Stimulated activated naive CD8-positive, alpha-beta T cell treated with anti-CD3 and anti-CD28 coated beads, Interleukin-15, Interleukin-2, amounts not matched to agents 100 ng/mL and 50 ng/mL, for 24 hours (primary cell): ENCODE results near the gene RBM23.
"Not testable (repeated sequence)": the region's sequence is repeated elsewhere in the genome, so short reads cannot be mapped to it uniquely, and the experiment has no call there.

ENCODE experiments used
- H3K27ac Mint-ChIP-seq: one replicate; pipeline ENCODE4 v1.8.0; 2021; ENCODE audit warnings: mild to moderate bottlenecking, mixed read lengths
- H3K27me3 Mint-ChIP-seq: one replicate; pipeline ENCODE4 v1.8.0; 2021; ENCODE audit warnings: mixed read lengths
- H3K36me3 Mint-ChIP-seq: one replicate; pipeline ENCODE4 v1.8.0; 2021; ENCODE audit warnings: low read depth, mixed read lengths
- H3K4me1 Mint-ChIP-seq: one replicate; pipeline ENCODE4 v1.8.0; 2021; ENCODE audit warnings: low read depth, mixed read lengths
- H3K4me3 Mint-ChIP-seq: one replicate; pipeline ENCODE4 v1.8.0; 2021; ENCODE audit warnings: mild to moderate bottlenecking, mixed read lengths
- H3K9me3 Mint-ChIP-seq: one replicate; pipeline ENCODE4 v1.8.0; 2021; ENCODE audit warnings: mixed read lengths

The RBM23 gene

DNA sequence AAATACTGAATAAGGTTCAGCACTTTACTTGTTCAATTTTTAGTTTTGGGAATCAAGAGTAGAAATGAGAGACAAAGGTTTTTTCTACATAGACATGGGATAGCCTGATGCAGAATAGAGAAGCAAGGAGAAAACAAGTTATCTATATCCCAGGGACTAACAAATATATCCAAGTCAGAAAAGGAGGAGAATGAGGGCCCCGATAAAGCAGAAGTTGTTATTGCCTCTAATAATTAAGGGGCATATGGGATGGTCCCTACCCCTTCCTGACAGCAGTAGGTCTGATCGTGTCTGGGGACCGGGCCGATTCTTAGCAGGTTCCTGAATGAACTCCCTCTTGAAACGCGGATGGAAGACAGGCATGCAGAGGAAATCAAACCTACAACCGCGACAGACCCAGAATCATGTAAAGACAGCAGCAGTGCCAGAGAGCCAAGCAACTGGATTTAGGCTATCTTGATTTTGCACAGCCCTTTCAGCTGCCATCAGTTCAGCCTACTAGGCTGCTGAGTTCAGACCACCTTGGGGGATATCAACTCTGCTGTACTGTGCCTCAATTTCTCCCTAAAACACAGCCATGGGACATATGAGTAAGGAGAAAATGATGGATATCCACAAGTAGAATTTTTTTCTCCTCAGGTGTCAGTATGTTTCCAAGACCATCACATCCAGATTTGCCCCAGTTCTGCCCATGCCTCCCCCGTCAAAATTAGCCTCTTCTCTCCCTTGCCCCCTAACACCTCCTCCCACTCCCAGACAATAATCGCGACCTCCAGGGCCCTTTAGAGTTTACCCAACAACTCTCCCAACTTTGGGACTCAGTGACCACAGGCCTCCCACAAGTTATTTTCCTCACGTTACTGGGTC lies 9.5 kb upstream of the RBM23 start:
- peaks cover 35% of the 10 kb centered on the region for H3K36me3 Mint-ChIP-seq
- no peak overlapping the region for H3K4me3 Mint-ChIP-seq
- H3K27me3 Mint-ChIP-seq, result no peaks in the 10 kb centered on the region
- H3K9me3 Mint-ChIP-seq, result no peaks in the 10 kb centered on the region
- peaks cover 35% of the 10 kb centered on the region for H3K4me1 Mint-ChIP-seq
- no peak overlapping the region for H3K27ac Mint-ChIP-seq

DNA sequence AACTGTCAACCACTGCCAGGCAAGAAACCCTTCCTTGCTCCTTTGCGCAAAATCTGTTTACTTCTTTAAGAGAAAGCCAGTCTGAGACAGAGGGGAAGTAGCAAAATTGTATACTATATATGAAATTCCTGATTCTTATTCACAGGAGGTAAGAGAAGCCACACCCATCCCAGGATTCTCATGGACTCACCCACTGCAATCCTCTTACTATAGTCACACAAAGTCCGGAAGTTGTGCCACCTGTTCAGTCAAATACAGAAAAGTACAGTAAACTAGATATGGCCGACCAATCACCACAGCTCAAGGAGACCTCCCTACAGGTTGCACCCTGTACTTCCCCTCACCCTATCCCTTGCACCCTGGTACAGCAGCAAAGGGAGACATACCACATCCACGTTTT lies 7.4 kb upstream of the RBM23 start:
- Mint-ChIP-seq H3K4me3 (peak overlapping the region; percentile 3), H3K36me3 (peaks cover 54% of the 10 kb centered on the region), H3K9me3 (no peaks in the 10 kb centered on the region), H3K27me3 (no peaks in the 10 kb centered on the region), H3K27ac (no peak overlapping the region), H3K4me1 (peaks cover 18% of the 10 kb centered on the region)

DNA sequence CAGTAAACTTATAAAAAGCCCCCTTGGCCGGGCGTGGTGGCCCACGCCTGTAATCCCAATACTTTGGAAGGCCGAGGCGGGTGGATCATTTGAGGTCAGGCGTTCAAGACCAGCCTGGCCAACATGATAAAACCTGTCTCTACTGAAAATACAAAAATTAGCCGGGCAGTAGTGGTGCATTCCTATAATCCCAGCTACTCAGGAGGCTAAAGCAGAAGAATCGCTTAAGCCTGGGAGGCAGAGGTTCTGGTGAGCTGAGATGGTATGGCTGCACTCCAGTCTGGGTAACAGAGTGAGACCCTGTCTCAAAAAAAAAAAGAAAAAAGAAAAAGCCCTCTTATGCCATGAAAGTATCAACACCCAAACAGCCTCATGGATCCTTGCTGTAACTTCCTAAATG lies 6.6 kb upstream of the RBM23 start:
- H3K4me1 Mint-ChIP-seq, result peaks cover 18% of the 10 kb centered on the region
- H3K36me3 Mint-ChIP-seq, result peaks cover 61% of the 10 kb centered on the region
- no peaks in the 10 kb centered on the region for H3K27me3 Mint-ChIP-seq
- H3K27ac Mint-ChIP-seq, result no peak overlapping the region
- H3K9me3 Mint-ChIP-seq, result no peaks in the 10 kb centered on the region
- no peak overlapping the region for H3K4me3 Mint-ChIP-seq

DNA sequence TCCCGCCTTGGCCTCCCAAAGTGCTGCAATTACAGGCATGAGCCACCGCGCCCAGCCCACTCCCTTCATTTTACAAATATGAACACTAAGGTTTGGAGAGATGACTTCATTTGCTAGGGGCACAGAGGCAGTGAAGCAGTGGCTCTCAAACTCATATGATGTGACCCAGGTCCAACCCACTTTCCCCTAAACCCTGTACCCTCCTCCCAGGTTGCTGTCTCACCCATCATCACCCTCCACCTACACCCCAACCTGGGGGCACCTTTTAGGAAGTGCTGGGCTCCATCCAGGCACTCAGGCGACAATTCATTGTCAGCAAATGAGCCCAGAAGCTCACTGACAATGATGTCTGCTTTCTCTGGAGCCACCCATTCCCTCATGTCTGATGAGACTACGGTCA lies 4.8 kb upstream of the RBM23 start:
- Mint-ChIP-seq H3K27me3 (no peaks in the 10 kb centered on the region), H3K36me3 (peaks cover 70% of the 10 kb centered on the region), H3K9me3 (no peaks in the 10 kb centered on the region), H3K4me1 (peaks cover 33% of the 10 kb centered on the region), H3K4me3 (no peak overlapping the region), H3K27ac (no peak overlapping the region)

DNA sequence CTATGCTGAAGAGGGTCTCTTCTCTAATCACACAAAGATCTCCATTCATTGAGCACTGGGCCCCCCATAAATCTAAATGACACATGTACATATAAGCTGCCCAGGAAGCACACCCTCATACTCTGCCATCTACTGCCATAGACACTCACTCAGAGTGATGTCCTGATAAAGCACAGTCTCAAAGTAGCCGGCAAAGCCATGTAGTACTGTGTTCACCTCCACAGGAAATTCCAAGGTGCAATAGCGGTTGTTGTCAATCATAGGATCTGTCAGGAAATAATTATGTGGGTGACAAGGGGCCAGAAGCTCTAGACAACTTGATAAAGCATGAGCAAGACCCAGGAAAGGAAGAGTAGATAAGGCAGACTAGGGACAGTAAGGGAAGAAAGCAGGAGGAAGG lies 3.3 kb upstream of the RBM23 start:
- H3K27ac Mint-ChIP-seq, result no peak overlapping the region
- no peaks in the 10 kb centered on the region for H3K27me3 Mint-ChIP-seq
- peaks cover 41% of the 10 kb centered on the region for H3K4me1 Mint-ChIP-seq
- H3K4me3 Mint-ChIP-seq, result no peak overlapping the region
- H3K9me3 Mint-ChIP-seq, result no peaks in the 10 kb centered on the region
- H3K36me3 Mint-ChIP-seq, result peaks cover 73% of the 10 kb centered on the region

DNA sequence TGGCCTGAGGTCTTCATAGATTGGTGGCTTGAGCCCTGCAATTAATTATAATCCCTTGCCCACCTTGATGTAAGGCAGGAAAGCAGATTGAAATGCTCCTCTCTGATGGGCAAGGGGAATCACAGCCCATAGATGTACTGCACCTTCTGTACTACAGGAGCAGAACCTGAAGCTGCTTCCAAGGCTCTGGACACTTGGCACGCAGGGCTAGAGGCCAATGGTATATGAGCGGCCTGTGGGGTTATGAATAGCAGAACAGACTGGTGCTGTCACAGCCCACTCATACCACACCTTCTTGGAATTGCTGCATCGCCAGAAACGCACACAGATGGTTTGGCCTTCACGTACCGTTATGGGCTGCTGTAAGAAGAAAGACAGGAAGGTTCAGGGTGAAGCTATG lies 1.7 kb upstream of the RBM23 start:
- Mint-ChIP-seq H3K4me3 (no peak overlapping the region), H3K36me3 (peaks cover 70% of the 10 kb centered on the region), H3K4me1 (peaks cover 42% of the 10 kb centered on the region), H3K27ac (no peak overlapping the region), H3K9me3 (no peaks in the 10 kb centered on the region), H3K27me3 (no peaks in the 10 kb centered on the region)

DNA sequence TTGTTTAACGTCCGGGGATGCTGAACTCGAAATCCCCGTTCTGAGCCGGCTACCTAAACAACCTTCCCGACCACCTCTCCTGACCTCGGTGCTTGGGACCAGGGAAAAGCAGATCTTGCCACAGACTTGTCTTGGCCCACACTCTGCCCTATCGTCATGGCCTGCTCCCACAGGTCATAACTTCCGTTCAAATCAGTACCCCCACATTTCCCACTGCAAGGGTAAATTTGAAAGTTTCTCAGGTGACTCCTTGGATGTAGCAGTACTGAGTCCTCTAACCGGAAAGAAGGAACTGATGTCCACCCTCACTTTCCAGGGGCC lies 612 bp upstream of the RBM23 start:
- Mint-ChIP-seq H3K9me3 (no peaks in the 10 kb centered on the region), H3K27ac (peak overlapping the region; percentile 98), H3K4me3 (peak overlapping the region; percentile 91), H3K36me3 (peaks cover 64% of the 10 kb centered on the region), H3K27me3 (no peaks in the 10 kb centered on the region), H3K4me1 (peaks cover 47% of the 10 kb centered on the region)

DNA sequence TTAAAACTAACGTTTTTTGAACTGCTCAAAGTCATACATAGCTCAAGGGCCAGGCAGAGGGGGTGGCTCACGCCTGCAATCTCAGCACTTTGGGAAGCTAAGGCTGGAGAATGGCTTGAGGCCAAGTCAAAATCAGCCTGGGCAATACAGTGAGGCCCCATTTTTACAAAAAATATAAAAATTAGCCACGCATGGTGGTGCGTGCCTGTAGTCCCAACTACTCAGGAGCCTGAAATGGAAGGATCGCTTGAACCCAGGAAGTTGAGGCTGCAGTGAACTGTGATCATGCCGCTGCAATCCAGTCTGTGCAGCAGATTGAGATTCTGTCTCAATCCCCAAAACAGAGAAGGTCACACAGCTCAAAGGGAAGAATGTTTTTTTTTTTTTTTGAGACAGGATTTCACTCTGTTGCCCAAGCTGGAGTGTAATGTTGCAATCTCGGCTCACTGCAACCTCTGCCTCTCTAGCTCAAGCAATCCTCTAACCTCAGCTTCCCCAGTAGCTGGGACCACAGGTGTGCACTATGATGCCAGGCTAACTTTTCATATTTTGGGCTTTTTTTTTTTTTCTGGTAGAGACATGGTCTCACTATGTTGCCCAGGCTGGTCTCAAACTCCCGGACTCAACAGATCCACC lies 2.9 kb downstream of the RBM23 start:
- Mint-ChIP-seq H3K27ac (peak overlapping the region; percentile 61), H3K36me3 (peaks cover 51% of the 10 kb centered on the region), H3K4me1 (peaks cover 65% of the 10 kb centered on the region)

DNA sequence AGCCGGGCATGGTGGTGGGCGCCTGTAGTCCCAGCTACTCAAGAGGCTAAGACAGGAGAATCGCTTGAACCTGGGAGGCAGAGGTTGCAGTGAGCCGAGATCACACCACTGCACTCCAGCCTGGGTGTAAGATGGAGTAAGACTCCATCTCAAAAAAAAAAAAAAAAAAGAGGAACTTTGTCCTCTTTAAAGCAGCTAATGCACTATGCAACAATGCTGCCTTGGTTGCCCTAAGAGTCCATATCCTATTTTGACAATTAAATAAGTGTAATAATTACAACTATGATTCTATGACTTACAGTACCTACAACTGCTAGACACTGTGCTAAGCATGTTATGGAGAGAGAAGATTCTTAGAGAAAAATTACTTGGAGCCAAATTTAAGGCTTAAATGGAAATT lies 4.1 kb downstream of the RBM23 start:
- H3K9me3 Mint-ChIP-seq, H3K4me3 Mint-ChIP-seq, H3K27me3 Mint-ChIP-seq, H3K27ac Mint-ChIP-seq: not testable (repeated sequence)
- H3K4me1 Mint-ChIP-seq, result peaks cover 60% of the 10 kb centered on the region
- peaks cover 42% of the 10 kb centered on the region for H3K36me3 Mint-ChIP-seq

More for the DNA sequence above, 2.9 kb downstream of the RBM23 start:
- H3K27me3 Mint-ChIP-seq, result no peaks in the 10 kb centered on the region
- no peaks in the 10 kb centered on the region for H3K9me3 Mint-ChIP-seq
- H3K4me3 Mint-ChIP-seq, result no peak overlapping the region

DNA sequence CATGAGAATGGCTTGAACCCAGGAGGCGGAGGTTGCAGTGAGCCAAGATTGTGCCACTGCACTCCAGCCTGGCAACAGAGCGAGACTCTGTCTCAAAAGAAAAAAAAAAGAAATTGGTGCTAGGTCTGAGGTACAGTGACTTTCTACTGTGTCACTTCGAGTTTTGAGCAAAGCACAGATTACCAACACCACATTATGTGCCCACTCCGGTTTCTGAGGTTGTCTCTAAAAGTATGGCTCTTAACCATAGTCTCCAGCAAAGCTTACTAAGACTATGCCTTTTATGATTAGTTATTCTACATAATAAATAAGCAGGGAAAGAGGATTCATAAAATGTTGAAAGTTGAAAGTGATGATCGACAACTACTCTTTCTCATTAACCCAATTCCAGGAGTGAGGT lies 8.0 kb downstream of the RBM23 start:
- H3K9me3 Mint-ChIP-seq, result no peaks in the 10 kb centered on the region
- no peak overlapping the region for H3K4me3 Mint-ChIP-seq
- peaks cover 46% of the 10 kb centered on the region for H3K36me3 Mint-ChIP-seq
- H3K27me3 Mint-ChIP-seq, result no peaks in the 10 kb centered on the region
- H3K4me1 Mint-ChIP-seq, result peaks cover 30% of the 10 kb centered on the region
- H3K27ac Mint-ChIP-seq, result no peak overlapping the region

DNA sequence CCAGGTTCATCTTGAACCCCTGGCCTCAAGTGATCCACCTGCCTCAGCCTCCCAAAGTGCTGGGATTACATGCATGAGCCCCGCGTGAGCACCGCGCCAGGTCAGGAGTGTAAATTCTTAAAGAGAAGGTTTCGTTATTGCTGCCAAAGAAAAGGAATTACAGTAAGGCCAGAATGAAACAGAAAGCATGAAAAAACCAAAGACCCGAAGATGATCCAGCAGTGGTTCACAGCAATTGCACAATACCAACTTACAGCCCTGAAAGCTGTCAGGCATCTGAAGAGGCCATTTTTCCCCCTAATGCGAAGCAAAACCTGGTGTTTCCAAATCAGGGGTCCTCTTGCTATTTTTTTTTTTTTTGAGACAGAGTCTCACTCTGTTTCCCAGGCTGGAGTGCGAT lies 10.3 kb downstream of the RBM23 start:
- H3K4me3 Mint-ChIP-seq, result no peak overlapping the region
- H3K27ac Mint-ChIP-seq, result no peak overlapping the region
- no peaks in the 10 kb centered on the region for H3K9me3 Mint-ChIP-seq
- peaks cover 67% of the 10 kb centered on the region for H3K36me3 Mint-ChIP-seq
- H3K27me3 Mint-ChIP-seq, result no peaks in the 10 kb centered on the region
- peaks cover 22% of the 10 kb centered on the region for H3K4me1 Mint-ChIP-seq

DNA sequence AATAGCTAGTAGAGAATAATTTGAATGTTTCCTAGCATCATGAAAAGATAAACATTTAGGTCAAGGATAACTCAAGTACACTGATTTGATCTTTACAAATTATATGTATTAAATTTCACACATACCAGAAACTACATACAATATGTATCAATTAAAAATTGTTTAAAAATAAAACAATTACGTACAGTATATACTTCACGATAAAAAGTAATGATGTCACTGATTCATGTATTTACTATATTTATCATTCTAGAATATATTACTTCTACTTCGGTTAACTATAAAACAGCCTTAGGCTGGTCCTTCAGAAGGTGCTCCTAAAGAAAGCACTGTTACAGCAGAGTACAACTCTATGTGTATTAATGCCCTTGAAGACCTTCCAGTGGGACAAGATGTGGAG lies 11.5 kb downstream of the RBM23 start:
- no peak overlapping the region for H3K27ac Mint-ChIP-seq
- no peak overlapping the region for H3K4me3 Mint-ChIP-seq
- H3K9me3 Mint-ChIP-seq, result no peaks in the 10 kb centered on the region
- peaks cover 71% of the 10 kb centered on the region for H3K36me3 Mint-ChIP-seq
- peaks cover 17% of the 10 kb centered on the region for H3K4me1 Mint-ChIP-seq
- no peaks in the 10 kb centered on the region for H3K27me3 Mint-ChIP-seq

DNA sequence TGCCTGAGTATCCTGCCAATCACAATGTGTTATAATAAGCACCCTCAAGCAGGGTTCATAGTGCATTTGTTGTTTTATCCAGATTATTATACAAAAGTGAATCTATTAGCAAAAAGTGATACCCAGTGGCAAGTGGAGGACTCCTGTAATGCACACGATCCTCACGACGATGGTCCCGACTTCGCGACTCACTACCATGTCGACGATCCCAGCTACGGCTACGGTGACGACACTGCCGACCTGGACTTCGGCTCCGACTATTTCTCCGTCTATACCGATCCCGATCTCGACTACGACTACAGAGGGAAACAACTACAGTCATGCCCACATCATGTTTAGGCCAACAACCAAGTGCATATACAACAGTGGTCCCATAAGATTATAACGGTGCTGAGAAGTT lies 12.9 kb downstream of the RBM23 start:
- no peak overlapping the region for H3K27ac Mint-ChIP-seq
- peaks cover 5% of the 10 kb centered on the region for H3K4me1 Mint-ChIP-seq
- no peak overlapping the region for H3K4me3 Mint-ChIP-seq
- H3K9me3 Mint-ChIP-seq, result no peaks in the 10 kb centered on the region
- no peaks in the 10 kb centered on the region for H3K27me3 Mint-ChIP-seq
- peaks cover 71% of the 10 kb centered on the region for H3K36me3 Mint-ChIP-seq

DNA sequence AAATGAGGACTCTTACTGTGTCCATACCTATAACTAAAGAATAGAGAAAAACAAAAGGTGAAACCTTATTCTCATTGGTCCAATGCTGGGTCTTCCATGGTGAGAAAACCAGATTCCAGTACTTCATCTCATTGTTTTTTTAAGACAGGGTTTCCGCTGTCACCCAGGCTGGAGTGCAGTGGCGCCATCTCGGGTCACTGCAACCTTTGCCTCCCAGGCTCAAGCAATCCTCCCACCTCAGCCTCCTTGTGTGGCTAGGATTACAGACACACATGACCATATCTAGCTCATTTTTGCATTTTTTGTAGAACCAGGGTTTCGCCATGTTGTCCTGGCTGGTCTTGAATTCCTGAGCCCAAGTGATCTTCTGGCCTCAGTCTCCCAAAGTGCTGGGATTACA lies 13.3 kb downstream of the RBM23 start:
- Mint-ChIP-seq H3K27ac (no peak overlapping the region), H3K36me3 (peaks cover 70% of the 10 kb centered on the region), H3K27me3 (no peaks in the 10 kb centered on the region), H3K4me1 (peaks cover 3% of the 10 kb centered on the region), H3K9me3 (no peaks in the 10 kb centered on the region), H3K4me3 (no peak overlapping the region)

DNA sequence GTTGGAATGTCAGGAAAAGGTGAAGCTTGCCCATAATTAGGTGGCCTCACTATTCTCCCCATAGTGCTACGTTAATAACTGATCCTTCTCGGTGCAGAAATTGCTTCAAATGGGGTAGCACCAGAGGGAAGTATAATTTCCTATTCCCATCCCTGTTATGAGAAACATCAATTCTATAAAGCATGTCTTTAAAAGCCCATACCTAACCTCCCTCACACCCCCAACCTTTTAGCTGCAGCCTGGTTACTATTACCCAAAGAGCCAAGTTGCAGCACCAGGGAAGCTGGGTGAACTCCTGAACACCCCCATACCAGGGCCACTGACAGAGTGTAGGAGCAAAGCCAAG lies 15.2 kb downstream of the RBM23 start:
- H3K27ac Mint-ChIP-seq, result no peak overlapping the region
- H3K4me1 Mint-ChIP-seq, result peaks cover 11% of the 10 kb centered on the region
- no peaks in the 10 kb centered on the region for H3K9me3 Mint-ChIP-seq
- no peaks in the 10 kb centered on the region for H3K27me3 Mint-ChIP-seq
- H3K36me3 Mint-ChIP-seq, result peaks cover 67% of the 10 kb centered on the region
- no peak overlapping the region for H3K4me3 Mint-ChIP-seq

DNA sequence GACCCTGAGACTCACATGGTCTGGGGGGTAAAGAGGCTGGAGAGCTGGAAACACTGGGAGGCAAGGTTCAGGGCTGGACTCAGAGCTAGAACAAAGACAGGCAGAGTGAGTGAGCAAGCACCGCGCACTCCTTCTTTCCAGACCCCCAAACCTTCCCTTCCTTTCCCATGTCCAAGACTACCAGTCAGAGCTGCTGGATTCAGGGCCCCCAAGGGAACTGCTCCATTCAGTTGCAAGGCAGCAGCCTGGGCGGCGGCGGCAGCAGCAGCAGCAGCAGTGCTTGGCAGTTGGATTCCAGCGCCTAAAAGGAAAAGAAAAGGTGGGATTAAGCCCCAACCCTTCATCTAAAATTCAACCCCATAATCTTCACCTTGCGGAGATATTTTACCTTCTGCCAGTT lies 17.1 kb downstream of the RBM23 start:
- peaks cover 16% of the 10 kb centered on the region for H3K4me1 Mint-ChIP-seq
- H3K27me3 Mint-ChIP-seq, result no peaks in the 10 kb centered on the region
- H3K27ac Mint-ChIP-seq, result no peak overlapping the region
- H3K9me3 Mint-ChIP-seq, result no peaks in the 10 kb centered on the region
- H3K36me3 Mint-ChIP-seq, result peaks cover 64% of the 10 kb centered on the region
- H3K4me3 Mint-ChIP-seq, result no peak overlapping the region
